COLO668 (cell line): Measurements from ENCODE around the gene GNAS-AS1.

ENCODE experiments used
- DNase-seq: peaks from one replicate; lab custom pipeline; 2025; ENCODE audit not compliant: unreplicated experiment; lab: John Stamatoyannopoulos, UW

GNAS-AS1 gene

DNA sequence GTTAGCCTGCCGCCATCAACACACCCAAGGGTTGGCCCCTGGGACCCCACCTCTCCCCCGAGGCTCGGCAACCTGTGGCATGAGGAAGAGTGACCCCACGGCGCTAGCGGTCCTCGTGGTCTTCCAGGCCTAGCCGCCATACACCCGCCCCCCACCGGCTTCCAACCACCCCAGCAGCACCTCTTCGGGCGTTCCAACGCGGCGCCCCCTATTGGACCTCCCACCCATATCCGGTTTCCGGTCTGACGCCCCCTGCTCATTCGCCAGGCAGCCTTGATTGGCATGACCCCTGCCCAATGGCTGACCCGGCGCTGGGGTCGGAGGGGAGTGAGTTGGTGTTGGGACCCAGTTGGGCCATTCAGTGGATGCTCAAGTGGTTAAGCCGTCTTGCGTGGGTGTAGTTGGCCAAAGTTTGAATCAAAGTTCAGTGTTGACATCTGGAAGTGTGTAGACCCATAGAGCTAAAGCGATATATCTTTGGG, at the start of gene GNAS-AS1:
Gene GNAS-AS1 (minus strand): TSS at position 210 of the 482 bp plus-strand sequence.
- no peak for DNase-seq

DNA sequence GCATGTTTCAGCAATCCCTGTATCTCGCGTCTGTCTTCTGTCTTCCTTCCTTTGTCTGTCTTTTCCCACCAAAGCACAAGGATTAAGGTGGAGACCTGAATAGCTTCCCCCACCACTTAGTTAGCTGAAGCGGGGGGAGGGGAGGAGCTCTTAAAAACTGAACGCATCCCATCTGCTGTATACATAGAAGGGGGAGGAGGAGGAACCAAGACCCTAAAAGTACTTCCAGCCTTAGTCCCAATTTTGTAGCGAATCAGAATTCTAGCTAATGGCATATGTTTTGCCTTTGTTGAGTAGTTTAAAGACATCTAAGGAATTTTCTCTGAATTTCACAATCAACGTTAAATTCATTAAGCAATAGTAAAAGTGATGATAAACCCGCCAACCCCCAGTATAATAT, 49.7 kb upstream of the GNAS-AS1 start:
- DNase-seq, result no peak

- DNase-seq, result no peak
Observed at GRCh38 chr20:58899512-58899911, 48.8 kb upstream of the GNAS-AS1 start.

DNA sequence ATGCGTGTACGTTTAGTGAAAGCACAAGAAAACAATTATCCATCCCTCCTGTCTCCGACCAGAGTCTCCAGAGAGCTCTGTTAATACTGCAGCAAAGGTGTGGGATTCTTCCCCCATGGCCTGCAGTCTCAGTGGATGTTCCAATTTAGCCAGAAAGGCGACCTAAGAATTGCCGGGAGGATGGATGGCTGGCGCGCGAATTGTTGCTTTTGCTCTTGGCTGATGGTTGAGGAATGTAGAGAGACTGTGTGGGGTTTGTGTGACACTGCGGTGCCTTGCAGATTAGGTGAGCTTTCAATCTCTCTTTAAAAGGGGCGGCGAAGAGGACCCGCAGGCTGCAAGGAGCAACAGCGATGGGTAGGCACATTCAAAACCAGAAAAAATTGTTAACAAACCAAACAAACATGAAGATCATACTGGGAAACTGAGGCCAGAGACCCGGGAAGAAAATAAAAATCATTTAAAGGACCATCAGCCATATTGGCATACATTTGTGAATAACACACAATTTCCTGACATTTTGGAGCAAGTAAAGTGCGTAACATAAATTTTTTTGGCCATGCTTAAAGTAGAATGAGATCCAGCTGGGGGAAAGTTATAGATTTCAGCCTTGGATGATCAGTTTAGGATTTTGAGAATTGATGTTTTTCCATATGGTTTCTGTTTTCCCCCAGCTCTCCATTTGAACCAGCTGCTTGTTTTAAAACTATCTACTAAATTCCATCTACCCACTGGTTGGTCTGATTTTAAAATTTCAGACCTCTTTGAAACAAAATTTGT, 48.1 kb upstream of the GNAS-AS1 start:
- DNase-seq, result no peak

DNA sequence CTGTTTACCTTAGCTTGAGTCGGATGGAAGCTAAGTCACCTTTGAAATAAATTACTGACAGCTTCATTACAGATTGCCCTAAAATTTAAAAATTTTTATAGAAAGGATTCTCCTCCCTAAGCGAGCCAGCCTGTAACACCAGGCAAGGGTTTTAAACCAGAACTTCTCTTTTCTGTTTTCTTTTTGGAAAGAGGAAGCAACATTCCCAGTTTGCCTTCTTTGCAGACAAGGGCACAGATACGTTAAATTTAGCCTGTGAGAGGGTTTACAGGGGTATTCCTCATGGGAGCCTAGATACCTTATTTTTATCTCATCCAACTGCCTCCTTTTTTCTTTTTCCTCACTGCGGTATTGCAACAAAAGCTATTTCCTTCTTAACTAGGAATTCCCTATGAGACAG, 46.8 kb upstream of the GNAS-AS1 start:
- no peak for DNase-seq

GRCh38 chr20:58896820-58897219, 46.1 kb upstream of the GNAS-AS1 start:
- no peak for DNase-seq

GRCh38 chr20:58895448-58896180, 44.9 kb upstream of the GNAS-AS1 start:
- DNase-seq, result no peak

- no peak for DNase-seq
Observed at GRCh38 chr20:58894652-58895447, 44.1 kb upstream of the GNAS-AS1 start.

GRCh38 chr20:58893355-58894120, 42.8 kb upstream of the GNAS-AS1 start:
- no peak for DNase-seq

DNA sequence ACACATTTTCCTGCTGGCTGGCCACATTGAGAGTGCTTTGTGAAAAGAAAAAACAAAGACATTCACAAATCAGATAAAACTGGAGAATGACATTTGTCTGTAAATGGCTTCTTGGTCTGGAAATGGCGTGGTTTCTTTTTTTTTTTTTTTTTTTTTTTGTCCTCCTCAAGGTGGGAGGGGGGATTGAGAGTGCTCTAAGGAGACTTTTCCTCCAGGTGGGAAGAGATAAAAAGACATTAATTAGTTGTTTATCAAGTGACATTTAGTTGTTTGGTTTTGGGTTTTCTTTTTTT, 42.2 kb upstream of the GNAS-AS1 start:
- no peak for DNase-seq

- DNase-seq, result peak; percentile 76
Observed at GRCh38 chr20:58892141-58892931, 41.6 kb upstream of the GNAS-AS1 start.

DNA sequence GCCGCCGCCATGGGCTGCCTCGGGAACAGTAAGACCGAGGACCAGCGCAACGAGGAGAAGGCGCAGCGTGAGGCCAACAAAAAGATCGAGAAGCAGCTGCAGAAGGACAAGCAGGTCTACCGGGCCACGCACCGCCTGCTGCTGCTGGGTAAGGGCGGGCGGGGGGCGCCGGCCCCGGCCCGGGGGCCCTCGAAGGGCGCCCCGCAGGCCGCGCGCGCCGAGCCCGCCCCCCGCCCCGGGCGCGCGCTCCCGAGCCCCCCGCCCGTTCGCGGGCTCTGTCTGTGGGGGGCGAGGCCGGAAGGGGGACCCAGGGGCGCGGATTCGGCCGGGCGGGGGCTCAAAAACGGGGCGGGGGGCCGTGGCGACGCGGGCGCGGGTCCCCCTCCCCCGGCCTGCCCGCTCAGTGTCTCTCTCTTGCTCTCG, 41.0 kb upstream of the GNAS-AS1 start:
- DNase-seq, result no peak

GRCh38 chr20:58891086-58891717, 40.5 kb upstream of the GNAS-AS1 start:
- peak; percentile 80 for DNase-seq

DNA sequence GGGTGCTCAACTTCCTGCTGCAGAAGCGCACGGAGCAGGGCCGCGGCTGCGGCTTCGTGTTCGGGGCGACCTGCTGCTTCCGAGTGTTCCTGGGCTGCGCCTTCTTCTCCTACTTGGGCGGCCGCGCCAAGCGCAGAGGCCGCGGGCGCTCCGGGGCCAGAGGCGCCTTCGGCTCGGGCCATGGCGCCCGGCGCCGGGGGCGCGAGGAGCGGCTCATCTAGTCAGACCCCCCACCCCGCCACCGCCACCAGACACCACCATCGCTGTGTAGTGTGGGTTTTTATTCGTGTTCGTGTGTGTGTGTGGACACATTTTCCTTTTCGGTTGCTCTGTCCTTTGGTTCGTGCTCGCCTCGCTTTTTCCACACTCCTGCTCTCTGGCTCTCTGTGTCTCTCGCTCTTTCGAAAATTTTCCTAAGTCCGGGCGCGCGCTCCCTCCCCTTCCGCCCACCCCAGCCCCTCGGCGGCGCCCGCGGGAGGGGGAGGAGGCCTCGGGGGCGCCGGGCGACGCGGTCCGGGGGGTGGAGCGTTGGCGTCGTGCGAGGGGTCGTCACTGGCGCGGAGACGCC, 39.9 kb upstream of the GNAS-AS1 start:
- DNase-seq, result peak; percentile 73

GRCh38 chr20:58889798-58890517, 39.3 kb upstream of the GNAS-AS1 start:
- DNase-seq, result peak; percentile 33

GRCh38 chr20:58889334-58889760, 38.6 kb upstream of the GNAS-AS1 start:
- DNase-seq, result no peak

DNA sequence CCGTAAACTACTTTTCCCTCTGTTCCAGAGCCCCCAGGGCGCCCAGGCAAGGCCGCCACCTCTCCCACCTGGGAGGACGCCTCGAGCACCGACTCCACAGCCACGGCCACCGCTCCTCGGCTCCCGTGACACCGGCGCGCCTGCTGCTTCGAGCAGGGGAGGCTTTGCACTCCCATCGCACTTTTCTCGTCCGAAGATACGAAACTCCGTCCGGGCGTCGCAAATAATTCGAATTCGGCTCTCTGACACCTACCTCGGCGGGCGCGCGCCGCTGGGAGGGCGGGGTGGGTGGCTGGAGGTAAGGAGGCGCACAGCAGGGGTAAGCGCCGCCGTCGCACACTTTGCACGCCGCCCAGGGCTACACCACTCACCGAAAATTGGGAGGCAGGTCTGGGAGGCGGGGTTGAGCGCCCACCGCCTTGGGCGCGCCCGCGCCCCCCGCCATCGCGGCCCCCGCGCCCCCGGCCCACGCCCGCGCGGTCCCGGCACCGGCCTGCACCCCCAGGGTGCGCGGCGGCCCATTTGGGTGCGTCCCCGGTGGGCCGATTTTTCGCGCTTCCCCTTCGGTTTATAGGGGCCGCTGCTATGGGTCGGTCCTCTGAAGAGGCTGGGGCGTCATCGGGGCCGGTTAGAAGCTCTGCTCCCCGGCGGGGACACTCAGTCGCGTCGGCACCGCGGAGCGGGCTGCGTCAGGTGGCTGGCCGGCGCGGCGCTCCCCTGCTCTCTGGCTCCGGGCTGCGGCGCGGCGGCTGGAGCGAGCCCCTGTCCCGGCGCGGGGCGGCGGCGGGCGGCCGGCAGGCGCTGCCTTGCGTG, 38.0 kb upstream of the GNAS-AS1 start:
- DNase-seq, result peak; percentile 86

GRCh38 chr20:58888103-58888502, 37.4 kb upstream of the GNAS-AS1 start:
- DNase-seq, result no peak
